ENCODE data around the gene PAX7. TPM values are rescaled to one million over a fixed set of nuclear protein-coding genes. Genes with fewer than 3 reads are reported as not detected.
A peak's percentile ranks its signal among the peaks of the same experiment; 100 is the strongest.

PAX7 gene
- total and polyA plus RNA-seq, 9 of the 15 experiments (the other 6 are each of a cell fraction or from before 2014, with no cell fraction given) = not detected

- TF ChIP-seq NONO (IDR thresholded peaks at IDR 0.05; ENCODE audit: low read depth in 2 of 2, low read length in 1 of 2) (no peak), ZNF318 (IDR thresholded peaks at IDR 0.05; ENCODE audit: borderline replicate concordance in 1 of 2, low read depth in 1 of 2) (peak in 1 of 2 experiments; percentile 71; a peak in 2 of 4 replicates), ARID4B (CRISPR knock-in tag; IDR thresholded peaks at IDR 0.05) (no peak), GATAD2B (IDR thresholded peaks at IDR 0.05; ENCODE audit: borderline replicate concordance) (no peak)
Observed at GRCh38 chr1:18602533-18603211, 28.0 kb upstream of the PAX7 start (continued).
